A549 (cell line): ENCODE measurements around the gene LIMK2. TPM values are rescaled to one million over a fixed set of nuclear protein-coding genes. Genes with fewer than 3 reads are reported as not detected.

Source experiments
- ATAC-seq, 2 experiments: fragments of 200-7000 bp in 1 of 2; fragments of >200 bp in 1 of 2; cut with Nextera tagmentation in 1 of 2; cut with Tn5 transposase in 1 of 2; 3 replicates each; pipeline versions ENCODE4 v1.8.0 to v1.9.1; 2018 to 2020; ENCODE audit warnings: mild to moderate bottlenecking in 1 of 2, moderate library complexity in 1 of 2
- CTCF ChIA-PET: fragments of 300-600 bp; sonication (Branson Sonifier 250); formaldehyde crosslinking; extraction: SDS; loops from one replicate; lab custom pipeline; 2021; ENCODE audit warnings: antibody characterized with exemption, inconsistent platforms; lab: Yijun Ruan, JAX
- POLR2A ChIA-PET: fragments of 350-600 bp; formaldehyde crosslinking; extraction: SDS; loops from one replicate; lab custom pipeline; 2021; ENCODE audit warnings: antibody characterized with exemption, inconsistent platforms; lab: Yijun Ruan, JAX
- DNase-seq, 2 experiments: peaks; one replicate each; pipeline versions ENCODE4 v3.0.0 to v3.0.0-alpha.2; 2011 to 2016; ENCODE audit warnings: low read depth in 1 of 2, low spot score in 1 of 2
- FAIRE-seq: peaks from 2 replicates; lab custom pipeline; 2011; peaks lifted over from hg19 to GRCh38; lab: Jason Lieb, UNC
- H3K27ac ChIP-seq, 2 experiments: fragments of >200 bp; sonication (Bioruptor Twin); formaldehyde crosslinking; 3 replicates each; pipeline ENCODE4 v1.5.1; 2016 to 2017
- H3K4me1 ChIP-seq: fragments of >200 bp; sonication (Bioruptor Twin); formaldehyde crosslinking; 3 replicates; pipeline ENCODE4 v1.6.1; 2016
- H3K4me2 ChIP-seq: fragments of >200 bp; sonication (Bioruptor Twin); formaldehyde crosslinking; 3 replicates; pipeline ENCODE4 v1.6.1; 2016
- H3K4me3 ChIP-seq: fragments of >200 bp; sonication (Bioruptor Twin); formaldehyde crosslinking; 3 replicates; pipeline ENCODE4 v1.5.1; 2016
- H3K9me3 ChIP-seq: fragments of >200 bp; sonication (Bioruptor Twin); formaldehyde crosslinking; 3 replicates; pipeline ENCODE4 v1.6.1; 2016
- CHD2 ChIP-seq: fragments of 150-350 bp; IDR thresholded peaks from 2 replicates; pipeline ENCODE4 v1.6.1; 2014; ENCODE audit warnings: low read length; ENCODE audit not compliant: partially characterized antibody
- EHF ChIP-seq: fragments of 250-450 bp; sonication (Bioruptor Pico); IDR thresholded peaks from 2 replicates; pipeline ENCODE4 v1.5.0; 2020; ENCODE audit warnings: mild to moderate bottlenecking
- EHMT2 ChIP-seq: fragments of 200-600 bp; sonication (generic); IDR thresholded peaks from 2 replicates; pipeline ENCODE4 v1.6.1; 2016; ENCODE audit warnings: antibody characterized with exemption, low read depth, mild to moderate bottlenecking, moderate library complexity
- FOSB ChIP-seq: fragments of 250-450 bp; sonication (Bioruptor Pico); IDR thresholded peaks from 2 replicates; pipeline ENCODE4 v1.5.0; 2020; ENCODE audit warnings: mild to moderate bottlenecking, moderate library complexity
- FOSL2 ChIP-seq, 2 experiments: fragments of 450-650 bp in 1 of 2; fragments of >200 bp in 1 of 2; sonication (Bioruptor Twin) in 1 of 2; formaldehyde crosslinking; IDR thresholded peaks; 2 replicates each; pipeline versions ENCODE4 v1.5.0 to v1.6.1; 2016 to 2020; ENCODE audit warnings: mild to moderate bottlenecking in 1 of 2, moderate library complexity in 1 of 2
- FOXS1 ChIP-seq: fragments of 250-450 bp; sonication (Bioruptor Pico); IDR thresholded peaks from 2 replicates; pipeline ENCODE4 v1.5.0; 2020; ENCODE audit warnings: mild to moderate bottlenecking, moderate library complexity
- HDAC2 ChIP-seq: fragments of 200-600 bp; sonication (generic); IDR thresholded peaks from 2 replicates; pipeline ENCODE4 v1.6.1; 2016
- HOXA7 ChIP-seq: fragments of 250-450 bp; sonication (Bioruptor Pico); IDR thresholded peaks from 2 replicates; pipeline ENCODE4 v1.5.0; 2020; ENCODE audit warnings: mild to moderate bottlenecking, moderate library complexity
- HOXB13 ChIP-seq: fragments of 250-450 bp; sonication (Bioruptor Pico); IDR thresholded peaks from 2 replicates; pipeline ENCODE4 v1.5.0; 2020; ENCODE audit warnings: low read depth, mild to moderate bottlenecking, moderate library complexity
- JUN ChIP-seq, 2 experiments: fragments of >200 bp; sonication (Bioruptor Twin); formaldehyde crosslinking; IDR thresholded peaks; 2 replicates in 1 of 2; 3 replicates in 1 of 2; pipeline ENCODE4 v1.6.1; 2016 to 2017
- JUNB ChIP-seq: fragments of >200 bp; sonication (Bioruptor Twin); formaldehyde crosslinking; IDR thresholded peaks from 2 replicates; pipeline ENCODE4 v1.6.1; 2016
- KDM1A ChIP-seq: fragments of 200-600 bp; sonication (generic); IDR thresholded peaks from 2 replicates; pipeline ENCODE4 v1.6.1; 2016; ENCODE audit warnings: low read depth, mild to moderate bottlenecking
- KDM5A ChIP-seq: fragments of 200-600 bp; sonication (generic); IDR thresholded peaks from 2 replicates; pipeline ENCODE4 v1.6.1; 2016; ENCODE audit warnings: antibody characterized with exemption, mild to moderate bottlenecking
- MAZ ChIP-seq: fragments of 150-350 bp; IDR thresholded peaks from 2 replicates; pipeline ENCODE4 v1.6.1; 2014; ENCODE audit warnings: antibody characterized with exemption, low read depth, low read length, borderline replicate concordance
- MYC ChIP-seq: IDR thresholded peaks from 2 replicates; pipeline ENCODE4 v1.6.1; 2012; ENCODE audit warnings: mild to moderate bottlenecking, inconsistent platforms, low read length, improper control_type of control experiment, borderline replicate concordance
- NFE2L2 ChIP-seq: fragments of 150-350 bp; conservative IDR thresholded peaks from 2 replicates; pipeline ENCODE4 v1.6.1; 2014; ENCODE audit warnings: low read length
- RARB ChIP-seq: fragments of 250-450 bp; sonication (Bioruptor Pico); IDR thresholded peaks from 2 replicates; pipeline ENCODE4 v1.8.0; 2021; ENCODE audit warnings: mild to moderate bottlenecking, moderate library complexity
- RFX5 ChIP-seq: fragments of 450-650 bp; IDR thresholded peaks from 2 replicates; pipeline ENCODE4 v1.7.1; 2014; ENCODE audit warnings: antibody characterized with exemption, mild to moderate bottlenecking, moderate library complexity
- RNF2 ChIP-seq: fragments of 200-600 bp; sonication (generic); IDR thresholded peaks from 2 replicates; pipeline ENCODE4 v1.6.1; 2016; ENCODE audit warnings: low read depth, mild to moderate bottlenecking, antibody characterized with exemption, moderate library complexity, borderline replicate concordance
- TP53 ChIP-seq: fragments of 250-450 bp; sonication (Bioruptor Pico); IDR thresholded peaks from 2 replicates; pipeline ENCODE4 v1.5.0; 2021; ENCODE audit warnings: mild to moderate bottlenecking, moderate library complexity
- WGBS: methylation state at CpG from one replicate; pipeline ENCODE4 v1.1.6; 2017; ENCODE audit errors: missing lambda C conversion rate; 5-methylcytosine and 5-hydroxymethylcytosine counted together
- polyA plus RNA-seq, 4 experiments: library from polyadenylated mRNA; depleted of rRNA in 3 of 4; stranded (reverse); fragments of >200 nt; fragmentation: RNase III in 1 of 4; extraction: RNeasy Plus Mini Kit Qiagen cat#74134 plus additional on column Dnase treatment in 1 of 4; gene quantifications; 2 replicates in 3 of 4; 3 replicates in 1 of 4; pipeline ENCODE4 v1.2.3, GENCODE V29; 2011 to 2017
- TF ChIP-seq, protein P1 (sequence below): fragments of >200 bp; sonication (Bioruptor Twin); formaldehyde crosslinking; IDR thresholded peaks from 3 replicates; pipeline ENCODE4 v1.6.1; 2016
- TF ChIP-seq, protein P2 (sequence below): IDR thresholded peaks from 2 replicates; pipeline ENCODE4 v1.6.1; 2012
- TF ChIP-seq, protein P3 (sequence below): IDR thresholded peaks from 2 replicates; pipeline ENCODE4 v1.6.1; 2012; ENCODE audit warnings: low read depth, borderline replicate concordance
- TF ChIP-seq, protein P4 (sequence below): fragments of >200 bp; sonication (Bioruptor Twin); formaldehyde crosslinking; IDR thresholded peaks from 3 replicates; pipeline ENCODE4 v1.5.1; 2016

LIMK2 gene
- polyA plus RNA-seq, 2 of the 4 experiments (the other 2 are of a cell fraction), result 3.1 to 6.9 TPM

DNA sequence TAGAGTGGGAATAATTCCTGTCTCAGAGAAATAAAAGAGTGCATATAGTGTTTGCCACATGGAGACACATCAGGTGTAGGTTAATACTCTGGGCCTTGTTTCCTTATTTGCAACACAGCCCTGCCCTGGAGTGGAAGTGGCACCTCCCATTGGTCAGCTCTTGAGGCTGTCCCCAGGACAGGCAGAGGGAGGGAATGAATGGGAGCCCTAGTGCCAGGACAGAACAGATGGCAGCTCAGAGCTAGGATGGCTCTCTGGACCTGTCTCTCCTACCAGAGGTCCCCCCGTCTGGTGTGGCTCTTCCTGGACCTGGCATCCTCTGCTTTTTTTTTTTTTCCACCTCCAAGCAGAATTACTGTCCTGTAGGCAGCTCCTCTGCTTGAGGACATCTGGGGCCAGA lies 35.6 kb downstream of the LIMK2 start (continued):
- no peak for TF ChIP-seq HOXA7 (CRISPR knock-in tag)
- TF ChIP-seq, protein P1, sequence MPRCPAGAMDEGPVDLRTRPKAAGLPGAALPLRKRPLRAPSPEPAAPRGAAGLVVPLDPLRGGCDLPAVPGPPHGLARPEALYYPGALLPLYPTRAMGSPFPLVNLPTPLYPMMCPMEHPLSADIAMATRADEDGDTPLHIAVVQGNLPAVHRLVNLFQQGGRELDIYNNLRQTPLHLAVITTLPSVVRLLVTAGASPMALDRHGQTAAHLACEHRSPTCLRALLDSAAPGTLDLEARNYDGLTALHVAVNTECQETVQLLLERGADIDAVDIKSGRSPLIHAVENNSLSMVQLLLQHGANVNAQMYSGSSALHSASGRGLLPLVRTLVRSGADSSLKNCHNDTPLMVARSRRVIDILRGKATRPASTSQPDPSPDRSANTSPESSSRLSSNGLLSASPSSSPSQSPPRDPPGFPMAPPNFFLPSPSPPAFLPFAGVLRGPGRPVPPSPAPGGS, result no peak
- TF ChIP-seq, protein P2, sequence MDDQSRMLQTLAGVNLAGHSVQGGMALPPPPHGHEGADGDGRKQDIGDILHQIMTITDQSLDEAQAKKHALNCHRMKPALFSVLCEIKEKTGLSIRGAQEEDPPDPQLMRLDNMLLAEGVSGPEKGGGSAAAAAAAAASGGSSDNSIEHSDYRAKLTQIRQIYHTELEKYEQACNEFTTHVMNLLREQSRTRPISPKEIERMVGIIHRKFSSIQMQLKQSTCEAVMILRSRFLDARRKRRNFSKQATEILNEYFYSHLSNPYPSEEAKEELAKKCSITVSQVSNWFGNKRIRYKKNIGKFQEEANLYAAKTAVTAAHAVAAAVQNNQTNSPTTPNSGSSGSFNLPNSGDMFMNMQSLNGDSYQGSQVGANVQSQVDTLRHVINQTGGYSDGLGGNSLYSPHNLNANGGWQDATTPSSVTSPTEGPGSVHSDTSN, result no peak
- no peak for TF ChIP-seq RFX5
- TF ChIP-seq KDM5A, result no peak
- no peak for TF ChIP-seq EHMT2
- TF ChIP-seq JUN (IDR thresholded peaks at IDR 0.05), result no peak
- TF ChIP-seq, all 56 proteins: peak for 0

DNA sequence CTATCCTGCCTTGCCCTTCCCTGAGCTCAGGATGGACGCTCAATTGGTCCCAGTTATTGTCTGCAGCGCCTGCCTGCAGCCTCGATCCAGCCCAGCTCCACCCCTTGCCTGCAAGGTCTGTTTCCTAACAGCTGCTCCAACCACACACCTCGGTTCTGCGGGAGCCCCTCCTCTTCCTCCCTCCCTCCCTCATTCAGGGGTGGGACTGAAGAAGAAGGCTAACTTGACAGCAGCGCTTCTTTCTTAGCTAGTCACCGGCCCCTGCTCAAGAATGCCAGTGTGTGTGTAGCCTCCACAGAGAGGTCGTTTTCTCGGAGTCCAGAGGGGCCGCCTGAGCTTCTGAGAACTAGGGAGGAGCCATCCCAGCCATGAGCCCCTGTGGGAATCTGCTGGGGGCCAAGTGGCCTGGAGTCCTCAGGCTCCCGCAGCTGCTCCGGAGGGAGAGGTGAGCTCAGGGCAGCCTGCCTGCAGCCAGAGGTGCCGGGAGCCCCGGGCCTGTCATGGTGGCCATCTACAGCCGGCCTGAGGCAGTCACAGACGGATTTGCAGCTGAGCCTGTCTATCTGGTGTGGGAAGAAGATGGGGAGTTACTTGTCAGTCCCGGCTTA lies 36.1 kb downstream of the LIMK2 start:
- peaks cover 28% of the 10 kb centered on the region for H3K4me1 ChIP-seq
- no peaks in the 10 kb centered on the region for H3K9me3 ChIP-seq
- no peak overlapping the region for H3K4me2 ChIP-seq
- 0 out of 6 replicates have a peak overlapping the region, but pooled peaks of 1 of the 2 experiments have one; percentile 10 for H3K27ac ChIP-seq
- CTCF ChIA-PET, result interaction anchor here (0.6 to 3.2 kb wide), 5 partner anchors 16 to 24 kb away, joined by 3 to 28 read pairs (median 3); no protein-coding TSS in a partner anchor
- ATAC-seq (peak in 1 of 2 experiments; percentile 66; a peak in 3 of 6 replicates), FAIRE-seq (no peak), DNase-seq (no peak)
- H3K4me3 ChIP-seq, result no peak overlapping the region
- TF ChIP-seq JUNB, result no peak
- TF ChIP-seq, protein P1, result no peak
- no peak for TF ChIP-seq EHF (CRISPR knock-in tag)
- TF ChIP-seq CHD2, result no peak
- TF ChIP-seq FOSB, result no peak
- no peak for TF ChIP-seq MYC
- no peak for TF ChIP-seq RFX5
- TF ChIP-seq, protein P3, sequence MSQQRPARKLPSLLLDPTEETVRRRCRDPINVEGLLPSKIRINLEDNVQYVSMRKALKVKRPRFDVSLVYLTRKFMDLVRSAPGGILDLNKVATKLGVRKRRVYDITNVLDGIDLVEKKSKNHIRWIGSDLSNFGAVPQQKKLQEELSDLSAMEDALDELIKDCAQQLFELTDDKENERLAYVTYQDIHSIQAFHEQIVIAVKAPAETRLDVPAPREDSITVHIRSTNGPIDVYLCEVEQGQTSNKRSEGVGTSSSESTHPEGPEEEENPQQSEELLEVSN, result no peak
- TF ChIP-seq RARB, result no peak
- TF ChIP-seq KDM1A, result no peak
- TF ChIP-seq FOXS1 (CRISPR knock-in tag), result no peak
- TF ChIP-seq, protein P4, sequence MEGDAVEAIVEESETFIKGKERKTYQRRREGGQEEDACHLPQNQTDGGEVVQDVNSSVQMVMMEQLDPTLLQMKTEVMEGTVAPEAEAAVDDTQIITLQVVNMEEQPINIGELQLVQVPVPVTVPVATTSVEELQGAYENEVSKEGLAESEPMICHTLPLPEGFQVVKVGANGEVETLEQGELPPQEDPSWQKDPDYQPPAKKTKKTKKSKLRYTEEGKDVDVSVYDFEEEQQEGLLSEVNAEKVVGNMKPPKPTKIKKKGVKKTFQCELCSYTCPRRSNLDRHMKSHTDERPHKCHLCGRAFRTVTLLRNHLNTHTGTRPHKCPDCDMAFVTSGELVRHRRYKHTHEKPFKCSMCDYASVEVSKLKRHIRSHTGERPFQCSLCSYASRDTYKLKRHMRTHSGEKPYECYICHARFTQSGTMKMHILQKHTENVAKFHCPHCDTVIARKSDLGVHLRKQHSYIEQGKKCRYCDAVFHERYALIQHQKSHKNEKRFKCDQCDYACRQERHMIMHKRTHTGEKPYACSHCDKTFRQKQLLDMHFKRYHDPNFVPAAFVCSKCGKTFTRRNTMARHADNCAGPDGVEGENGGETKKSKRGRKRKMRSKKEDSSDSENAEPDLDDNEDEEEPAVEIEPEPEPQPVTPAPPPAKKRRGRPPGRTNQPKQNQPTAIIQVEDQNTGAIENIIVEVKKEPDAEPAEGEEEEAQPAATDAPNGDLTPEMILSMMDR, result no peak
- no peak for TF ChIP-seq MAZ
- no peak for TF ChIP-seq RNF2
- no peak for TF ChIP-seq HOXB13
- no peak for TF ChIP-seq FOSL2 (IDR thresholded peaks at IDR 0.05)
- TF ChIP-seq FOSL2 (CRISPR knock-in tag; IDR thresholded peaks at IDR 0.05), result no peak
- no peak for TF ChIP-seq HDAC2
- TF ChIP-seq NFE2L2, result no peak
- TF ChIP-seq TP53 (CRISPR knock-in tag), result no peak
- POLR2A ChIA-PET, result interaction anchor here (0.5 kb wide), 1 partner anchor 23 kb away, joined by 4 read pairs; no protein-coding TSS in a partner anchor
- WGBS, result 73% methylated on average over 11 of the region's 17 CpGs
